HepG2 (cell line): Measurements from ENCODE around the gene VAMP5. TPM values are rescaled to one million over a fixed set of nuclear protein-coding genes. Genes with fewer than 3 reads are reported as not detected.
A peak's percentile ranks its signal among the peaks of the same experiment; 100 is the strongest.

Experiments used
- SALL2 ChIP-seq: sonication (generic); formaldehyde crosslinking; IDR thresholded peaks from 2 replicates; pipeline ENCODE4 v1.8.1; 2023; ENCODE audit warnings: mild to moderate bottlenecking, missing genetic modification reagents, inconsistent platforms
- ZFP36 ChIP-seq: fragments of 150-350 bp; IDR thresholded peaks from 2 replicates; pipeline ENCODE4 v1.6.1; 2018; ENCODE audit warnings: borderline replicate concordance, low read length, low read depth; ENCODE audit not compliant: partially characterized antibody
- polyA plus RNA-seq, 8 experiments: library from polyadenylated mRNA; depleted of rRNA in 3 of 8; stranded (reverse) in 7 of 8; unstranded in 1 of 8; fragments of >200 nt; fragmentation: Illumina TruSeq in 4 of 8; extraction: Trizol in 4 of 8; gene quantifications; 2 replicates each; pipeline versions ENCODE4 v1.2.1 to v1.2.3, GENCODE V29; 2011 to 2016; ENCODE audit warnings: low read depth in 4 of 8, missing spikeins in 1 of 8, mixed read lengths in 1 of 8; ENCODE audit not compliant: insufficient read depth in 1 of 8
- total RNA-seq, 5 experiments: library from RNA; depleted of rRNA; stranded (reverse); fragments of >200 nt; fragmentation: Illumina TruSeq; extraction: Trizol; gene quantifications; 2 replicates each; pipeline ENCODE4 v1.2.3, GENCODE V29; 2016; ENCODE audit warnings: low read depth in 1 of 5
- TF ChIP-seq, protein P1 (sequence below): sonication (generic); formaldehyde crosslinking; IDR thresholded peaks from 2 replicates; pipeline ENCODE4 v1.5.0; 2020; ENCODE audit warnings: mild to moderate bottlenecking, missing genetic modification reagents, borderline replicate concordance
- TF ChIP-seq, protein P2 (sequence below): IDR thresholded peaks from 2 replicates; pipeline ENCODE4 v1.6.1; 2016; ENCODE audit warnings: low read depth
- TF ChIP-seq, protein P3 (sequence below): IDR thresholded peaks from 2 replicates; pipeline ENCODE4 v1.6.1; 2018; ENCODE audit warnings: missing genetic modification reagents
- TF ChIP-seq, protein P4 (sequence below), 2 experiments: sonication (generic) in 1 of 2; formaldehyde crosslinking in 1 of 2; IDR thresholded peaks; 2 replicates each; pipeline versions ENCODE4 v1.5.1 to v1.6.1; 2011 to 2020; ENCODE audit warnings: borderline replicate concordance in 1 of 2, low read depth in 1 of 2, low read length in 1 of 2, mild to moderate bottlenecking in 1 of 2, missing genetic modification reagents in 1 of 2, moderate library complexity in 1 of 2
- TF ChIP-seq, protein P5 (sequence below): sonication (generic); formaldehyde crosslinking; IDR thresholded peaks from 2 replicates; pipeline ENCODE4 v1.5.1; 2020; ENCODE audit warnings: missing genetic modification reagents, mild to moderate bottlenecking, borderline replicate concordance
- TF ChIP-seq, protein P6 (sequence below): sonication (generic); formaldehyde crosslinking; IDR thresholded peaks from 2 replicates; pipeline ENCODE4 v1.9.0; 2021; ENCODE audit warnings: mild to moderate bottlenecking, missing genetic modification reagents

VAMP5 gene
- total and polyA plus RNA-seq, 2 of the 13 experiments (the other 11 are each of a cell fraction or from before 2014, with no cell fraction given), result 7.2 to 56.7 TPM

DNA sequence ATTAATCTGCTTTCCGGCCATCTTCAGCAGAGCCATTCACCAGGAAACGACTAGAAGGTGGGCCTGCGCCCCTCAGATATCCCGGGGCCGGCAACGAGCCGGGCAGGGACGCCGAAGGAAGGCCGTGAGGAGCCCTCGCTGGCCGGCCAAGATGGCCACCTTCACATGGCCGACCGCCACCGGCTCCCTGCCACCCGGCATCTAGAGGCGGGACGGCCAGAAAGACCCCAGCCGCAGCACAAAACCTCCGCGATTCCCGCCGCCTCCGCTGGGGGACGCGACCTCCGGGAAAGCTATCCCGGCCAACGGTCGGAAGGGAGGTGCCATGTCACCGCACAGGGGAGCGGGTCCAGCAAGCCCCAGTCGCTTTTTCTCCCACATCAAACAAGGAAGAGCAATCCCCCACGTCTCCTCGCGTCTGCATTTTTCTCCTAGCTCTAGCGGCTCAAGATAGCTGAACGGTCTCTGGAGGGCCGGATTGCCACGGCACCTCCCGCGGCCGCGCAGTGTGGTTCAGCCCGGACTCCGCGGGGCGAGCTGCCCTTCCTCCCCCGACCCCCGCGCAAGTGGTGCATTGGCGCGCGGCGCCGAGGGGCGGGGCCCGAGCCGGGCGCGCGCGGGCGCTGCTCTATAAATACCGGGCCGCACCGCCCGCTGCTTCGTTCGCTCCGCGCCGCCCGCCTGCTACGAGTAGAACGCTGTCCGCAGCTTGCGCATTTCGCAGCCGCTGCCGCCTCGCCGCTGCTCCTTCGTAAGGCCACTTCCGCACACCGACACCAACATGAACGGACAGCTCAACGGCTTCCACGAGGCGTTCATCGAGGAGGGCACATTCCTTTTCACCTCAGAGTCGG is 45.5 kb upstream of the VAMP5 start, which contains the start of gene MAT2A (continued):
- TF ChIP-seq, protein P1, sequence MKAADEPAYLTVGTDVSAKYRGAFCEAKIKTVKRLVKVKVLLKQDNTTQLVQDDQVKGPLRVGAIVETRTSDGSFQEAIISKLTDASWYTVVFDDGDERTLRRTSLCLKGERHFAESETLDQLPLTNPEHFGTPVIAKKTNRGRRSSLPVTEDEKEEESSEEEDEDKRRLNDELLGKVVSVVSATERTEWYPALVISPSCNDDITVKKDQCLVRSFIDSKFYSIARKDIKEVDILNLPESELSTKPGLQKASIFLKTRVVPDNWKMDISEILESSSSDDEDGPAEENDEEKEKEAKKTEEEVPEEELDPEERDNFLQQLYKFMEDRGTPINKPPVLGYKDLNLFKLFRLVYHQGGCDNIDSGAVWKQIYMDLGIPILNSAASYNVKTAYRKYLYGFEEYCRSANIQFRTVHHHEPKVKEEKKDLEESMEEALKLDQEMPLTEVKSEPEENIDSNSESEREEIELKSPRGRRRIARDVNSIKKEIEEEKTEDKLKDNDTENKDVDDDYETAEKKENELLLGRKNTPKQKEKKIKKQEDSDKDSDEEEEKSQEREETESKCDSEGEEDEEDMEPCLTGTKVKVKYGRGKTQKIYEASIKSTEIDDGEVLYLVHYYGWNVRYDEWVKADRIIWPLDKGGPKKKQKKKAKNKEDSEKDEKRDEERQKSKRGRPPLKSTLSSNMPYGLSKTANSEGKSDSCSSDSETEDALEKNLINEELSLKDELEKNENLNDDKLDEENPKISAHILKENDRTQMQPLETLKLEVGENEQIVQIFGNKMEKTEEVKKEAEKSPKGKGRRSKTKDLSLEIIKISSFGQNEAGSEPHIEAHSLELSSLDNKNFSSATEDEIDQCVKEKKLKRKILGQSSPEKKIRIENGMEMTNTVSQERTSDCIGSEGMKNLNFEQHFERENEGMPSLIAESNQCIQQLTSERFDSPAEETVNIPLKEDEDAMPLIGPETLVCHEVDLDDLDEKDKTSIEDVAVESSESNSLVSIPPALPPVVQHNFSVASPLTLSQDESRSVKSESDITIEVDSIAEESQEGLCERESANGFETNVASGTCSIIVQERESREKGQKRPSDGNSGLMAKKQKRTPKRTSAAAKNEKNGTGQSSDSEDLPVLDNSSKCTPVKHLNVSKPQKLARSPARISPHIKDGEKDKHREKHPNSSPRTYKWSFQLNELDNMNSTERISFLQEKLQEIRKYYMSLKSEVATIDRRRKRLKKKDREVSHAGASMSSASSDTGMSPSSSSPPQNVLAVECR (CRISPR knock-in tag), result peak; percentile 86
- TF ChIP-seq ZFP36 (no peak), SALL2 (CRISPR knock-in tag) (no peak)
- TF ChIP-seq, protein P2, sequence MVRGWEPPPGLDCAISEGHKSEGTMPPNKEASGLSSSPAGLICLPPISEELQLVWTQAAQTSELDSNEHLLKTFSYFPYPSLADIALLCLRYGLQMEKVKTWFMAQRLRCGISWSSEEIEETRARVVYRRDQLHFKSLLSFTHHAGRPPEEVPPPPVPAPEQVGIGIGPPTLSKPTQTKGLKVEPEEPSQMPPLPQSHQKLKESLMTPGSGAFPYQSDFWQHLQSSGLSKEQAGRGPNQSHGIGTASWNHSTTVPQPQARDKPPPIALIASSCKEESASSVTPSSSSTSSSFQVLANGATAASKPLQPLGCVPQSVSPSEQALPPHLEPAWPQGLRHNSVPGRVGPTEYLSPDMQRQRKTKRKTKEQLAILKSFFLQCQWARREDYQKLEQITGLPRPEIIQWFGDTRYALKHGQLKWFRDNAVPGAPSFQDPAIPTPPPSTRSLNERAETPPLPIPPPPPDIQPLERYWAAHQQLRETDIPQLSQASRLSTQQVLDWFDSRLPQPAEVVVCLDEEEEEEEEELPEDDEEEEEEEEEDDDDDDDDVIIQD, result no peak; the same call in none of the 2 replicates
- TF ChIP-seq, protein P3, sequence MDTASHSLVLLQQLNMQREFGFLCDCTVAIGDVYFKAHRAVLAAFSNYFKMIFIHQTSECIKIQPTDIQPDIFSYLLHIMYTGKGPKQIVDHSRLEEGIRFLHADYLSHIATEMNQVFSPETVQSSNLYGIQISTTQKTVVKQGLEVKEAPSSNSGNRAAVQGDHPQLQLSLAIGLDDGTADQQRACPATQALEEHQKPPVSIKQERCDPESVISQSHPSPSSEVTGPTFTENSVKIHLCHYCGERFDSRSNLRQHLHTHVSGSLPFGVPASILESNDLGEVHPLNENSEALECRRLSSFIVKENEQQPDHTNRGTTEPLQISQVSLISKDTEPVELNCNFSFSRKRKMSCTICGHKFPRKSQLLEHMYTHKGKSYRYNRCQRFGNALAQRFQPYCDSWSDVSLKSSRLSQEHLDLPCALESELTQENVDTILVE, result peak; percentile 66
- TF ChIP-seq, protein P4, sequence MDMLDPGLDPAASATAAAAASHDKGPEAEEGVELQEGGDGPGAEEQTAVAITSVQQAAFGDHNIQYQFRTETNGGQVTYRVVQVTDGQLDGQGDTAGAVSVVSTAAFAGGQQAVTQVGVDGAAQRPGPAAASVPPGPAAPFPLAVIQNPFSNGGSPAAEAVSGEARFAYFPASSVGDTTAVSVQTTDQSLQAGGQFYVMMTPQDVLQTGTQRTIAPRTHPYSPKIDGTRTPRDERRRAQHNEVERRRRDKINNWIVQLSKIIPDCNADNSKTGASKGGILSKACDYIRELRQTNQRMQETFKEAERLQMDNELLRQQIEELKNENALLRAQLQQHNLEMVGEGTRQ (IDR thresholded peaks at IDR 0.05; ENCODE audit: low read depth, low read length), result no peak
- TF ChIP-seq, protein P4 (CRISPR knock-in tag; IDR thresholded peaks at IDR 0.05; ENCODE audit: borderline replicate concordance), result peak; percentile 63; the same call in 1 of the 2 replicates
- TF ChIP-seq, protein P5, sequence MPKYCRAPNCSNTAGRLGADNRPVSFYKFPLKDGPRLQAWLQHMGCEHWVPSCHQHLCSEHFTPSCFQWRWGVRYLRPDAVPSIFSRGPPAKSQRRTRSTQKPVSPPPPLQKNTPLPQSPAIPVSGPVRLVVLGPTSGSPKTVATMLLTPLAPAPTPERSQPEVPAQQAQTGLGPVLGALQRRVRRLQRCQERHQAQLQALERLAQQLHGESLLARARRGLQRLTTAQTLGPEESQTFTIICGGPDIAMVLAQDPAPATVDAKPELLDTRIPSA (CRISPR knock-in tag), result peak; percentile 29
- TF ChIP-seq, protein P6, sequence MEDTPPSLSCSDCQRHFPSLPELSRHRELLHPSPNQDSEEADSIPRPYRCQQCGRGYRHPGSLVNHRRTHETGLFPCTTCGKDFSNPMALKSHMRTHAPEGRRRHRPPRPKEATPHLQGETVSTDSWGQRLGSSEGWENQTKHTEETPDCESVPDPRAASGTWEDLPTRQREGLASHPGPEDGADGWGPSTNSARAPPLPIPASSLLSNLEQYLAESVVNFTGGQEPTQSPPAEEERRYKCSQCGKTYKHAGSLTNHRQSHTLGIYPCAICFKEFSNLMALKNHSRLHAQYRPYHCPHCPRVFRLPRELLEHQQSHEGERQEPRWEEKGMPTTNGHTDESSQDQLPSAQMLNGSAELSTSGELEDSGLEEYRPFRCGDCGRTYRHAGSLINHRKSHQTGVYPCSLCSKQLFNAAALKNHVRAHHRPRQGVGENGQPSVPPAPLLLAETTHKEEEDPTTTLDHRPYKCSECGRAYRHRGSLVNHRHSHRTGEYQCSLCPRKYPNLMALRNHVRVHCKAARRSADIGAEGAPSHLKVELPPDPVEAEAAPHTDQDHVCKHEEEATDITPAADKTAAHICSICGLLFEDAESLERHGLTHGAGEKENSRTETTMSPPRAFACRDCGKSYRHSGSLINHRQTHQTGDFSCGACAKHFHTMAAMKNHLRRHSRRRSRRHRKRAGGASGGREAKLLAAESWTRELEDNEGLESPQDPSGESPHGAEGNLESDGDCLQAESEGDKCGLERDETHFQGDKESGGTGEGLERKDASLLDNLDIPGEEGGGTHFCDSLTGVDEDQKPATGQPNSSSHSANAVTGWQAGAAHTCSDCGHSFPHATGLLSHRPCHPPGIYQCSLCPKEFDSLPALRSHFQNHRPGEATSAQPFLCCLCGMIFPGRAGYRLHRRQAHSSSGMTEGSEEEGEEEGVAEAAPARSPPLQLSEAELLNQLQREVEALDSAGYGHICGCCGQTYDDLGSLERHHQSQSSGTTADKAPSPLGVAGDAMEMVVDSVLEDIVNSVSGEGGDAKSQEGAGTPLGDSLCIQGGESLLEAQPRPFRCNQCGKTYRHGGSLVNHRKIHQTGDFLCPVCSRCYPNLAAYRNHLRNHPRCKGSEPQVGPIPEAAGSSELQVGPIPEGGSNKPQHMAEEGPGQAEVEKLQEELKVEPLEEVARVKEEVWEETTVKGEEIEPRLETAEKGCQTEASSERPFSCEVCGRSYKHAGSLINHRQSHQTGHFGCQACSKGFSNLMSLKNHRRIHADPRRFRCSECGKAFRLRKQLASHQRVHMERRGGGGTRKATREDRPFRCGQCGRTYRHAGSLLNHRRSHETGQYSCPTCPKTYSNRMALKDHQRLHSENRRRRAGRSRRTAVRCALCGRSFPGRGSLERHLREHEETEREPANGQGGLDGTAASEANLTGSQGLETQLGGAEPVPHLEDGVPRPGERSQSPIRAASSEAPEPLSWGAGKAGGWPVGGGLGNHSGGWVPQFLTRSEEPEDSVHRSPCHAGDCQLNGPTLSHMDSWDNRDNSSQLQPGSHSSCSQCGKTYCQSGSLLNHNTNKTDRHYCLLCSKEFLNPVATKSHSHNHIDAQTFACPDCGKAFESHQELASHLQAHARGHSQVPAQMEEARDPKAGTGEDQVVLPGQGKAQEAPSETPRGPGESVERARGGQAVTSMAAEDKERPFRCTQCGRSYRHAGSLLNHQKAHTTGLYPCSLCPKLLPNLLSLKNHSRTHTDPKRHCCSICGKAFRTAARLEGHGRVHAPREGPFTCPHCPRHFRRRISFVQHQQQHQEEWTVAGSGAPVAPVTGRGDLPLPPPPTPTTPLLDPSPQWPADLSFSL (CRISPR knock-in tag), result peak; percentile 35; the same call in 1 of the 2 replicates
